GM21619 (cell line): ENCODE results near the gene LPP.

ENCODE experiments used
- ATAC-seq: cut with Tn5 transposase; IDR thresholded peaks from one replicate; pipeline ENCODE4 v1.9.1; 2021; ENCODE audit not compliant: unreplicated experiment

Gene LPP

DNA sequence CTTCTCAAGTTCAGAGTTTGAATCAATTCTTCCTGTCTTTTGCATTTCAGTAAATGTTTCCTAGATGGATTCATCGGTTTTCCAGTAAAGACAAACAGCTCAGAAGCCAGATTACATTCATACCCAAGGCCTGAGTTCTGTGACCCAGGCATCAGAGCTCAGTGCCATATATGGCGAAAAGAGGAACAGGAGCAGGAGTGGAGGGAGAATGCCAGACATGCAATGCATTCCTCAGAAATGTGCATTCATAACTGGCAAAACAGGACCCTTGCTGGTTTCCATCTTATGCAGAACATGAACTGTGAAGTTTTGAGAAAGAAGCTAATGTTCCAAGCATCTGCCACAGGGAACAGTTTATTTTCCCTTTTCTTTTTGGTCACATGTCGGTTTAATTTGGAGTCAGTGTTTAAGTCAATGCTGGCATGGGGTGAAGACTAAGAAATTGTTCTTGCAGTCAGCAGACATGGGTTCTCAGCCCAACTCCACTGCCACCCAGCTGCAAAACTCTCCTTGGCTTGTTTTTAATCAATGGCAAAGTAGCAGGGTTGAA, 116.5 kb downstream of the LPP start:
- ATAC-seq, result no peak

DNA sequence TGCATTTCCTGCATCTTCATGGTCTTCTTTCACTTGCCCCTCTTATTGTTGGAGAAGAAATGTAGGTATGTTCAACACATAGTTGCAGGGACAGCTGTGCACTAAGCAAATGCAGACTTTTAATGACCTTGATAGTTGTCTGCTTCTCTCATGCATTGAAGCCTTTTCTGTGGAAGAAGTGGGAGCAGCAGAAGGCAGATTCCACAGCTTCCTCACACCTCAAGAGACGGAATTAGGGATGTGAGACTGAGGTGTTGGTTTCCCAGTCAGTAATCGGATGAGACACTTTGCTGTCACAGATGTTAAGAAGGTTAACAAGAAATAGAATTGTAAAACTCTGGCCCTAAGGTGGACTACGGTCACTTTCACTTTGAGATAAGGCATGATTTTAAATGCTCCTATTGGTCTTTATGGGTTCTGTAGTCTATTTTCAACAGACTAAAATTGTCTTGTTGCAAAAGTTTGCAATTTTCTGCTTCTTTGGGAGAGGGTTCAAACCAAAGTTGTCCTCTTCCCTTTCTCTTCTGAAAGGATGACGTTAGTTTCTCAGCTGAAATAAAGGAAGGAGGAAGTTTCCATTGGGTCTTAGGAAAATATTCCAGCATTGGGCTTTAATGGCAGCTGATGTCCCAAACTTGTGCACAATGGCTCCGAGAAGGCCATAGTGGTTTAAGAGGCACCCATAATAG, 117.4 kb downstream of the LPP start:
- no peak for ATAC-seq

DNA sequence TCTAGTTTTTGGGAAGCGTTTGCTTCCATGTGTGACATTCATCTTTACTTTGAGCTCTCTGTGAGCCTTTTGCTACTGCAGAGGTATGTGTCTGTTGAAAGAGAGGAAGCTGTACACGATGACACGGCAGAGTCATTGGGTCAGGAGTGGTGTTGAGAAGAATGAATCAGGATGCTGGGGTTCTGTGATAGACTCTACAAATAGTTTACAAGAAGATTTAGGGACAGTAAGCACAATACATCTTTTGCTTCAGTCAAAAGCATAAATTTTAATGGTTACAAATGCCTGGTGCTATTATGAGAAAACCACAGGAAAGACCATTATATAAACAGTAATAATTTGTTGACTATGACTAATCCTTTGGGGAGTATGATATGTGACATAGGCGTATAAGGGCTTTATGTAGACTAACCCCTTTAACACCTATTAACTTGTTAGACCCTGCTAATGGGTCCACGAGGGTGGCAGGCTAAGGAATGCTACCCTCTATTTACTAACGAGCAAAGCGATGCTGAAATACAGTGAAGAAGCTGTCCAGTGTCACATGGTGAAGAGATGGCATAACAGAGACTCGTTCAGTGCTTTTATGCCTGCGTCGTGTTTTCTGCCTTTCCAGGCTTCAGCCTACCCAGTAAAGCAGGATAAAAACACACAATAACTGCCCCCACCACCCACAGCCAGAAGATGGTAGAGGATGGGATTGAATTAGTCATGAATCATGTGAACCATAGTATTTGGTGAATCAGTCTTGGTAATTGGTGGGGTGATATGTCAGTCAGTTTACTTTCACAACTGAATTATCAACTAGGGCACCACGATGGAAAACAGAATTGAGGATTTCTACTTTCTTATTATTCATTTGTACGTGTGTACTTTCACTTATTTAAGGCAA, 118.8 kb downstream of the LPP start:
- no peak for ATAC-seq

DNA sequence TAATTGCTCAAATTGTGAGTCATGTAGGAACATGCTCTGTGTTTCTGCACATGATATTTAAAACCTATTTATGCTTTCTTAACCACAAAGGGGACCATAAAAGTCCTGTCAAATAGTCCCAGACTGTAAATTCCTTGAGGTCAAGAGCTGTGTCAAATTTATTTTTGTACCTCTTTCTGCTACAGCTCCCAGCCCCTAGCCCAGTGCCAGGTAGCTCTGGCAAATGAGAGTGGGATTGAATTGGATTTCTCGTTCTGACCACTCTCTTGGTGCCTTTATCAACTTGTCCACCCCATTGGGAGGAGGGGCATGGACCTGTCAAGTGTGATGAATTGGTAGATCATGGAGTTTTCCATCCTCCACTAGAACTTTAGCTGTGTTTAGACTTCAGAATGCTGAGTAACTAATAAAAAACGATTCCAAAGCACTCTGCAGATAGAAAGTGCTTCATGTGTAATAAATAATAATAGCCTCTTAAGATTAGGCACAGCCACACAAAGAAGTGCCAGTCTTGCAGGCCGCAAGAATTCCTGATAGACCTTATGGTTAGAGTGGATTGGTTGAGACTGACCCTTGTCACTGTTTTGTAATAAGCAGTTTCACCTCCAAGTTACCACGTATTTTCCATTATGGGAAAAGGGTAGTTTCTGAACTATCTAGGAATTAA, 120.4 kb downstream of the LPP start:
- no peak for ATAC-seq

DNA sequence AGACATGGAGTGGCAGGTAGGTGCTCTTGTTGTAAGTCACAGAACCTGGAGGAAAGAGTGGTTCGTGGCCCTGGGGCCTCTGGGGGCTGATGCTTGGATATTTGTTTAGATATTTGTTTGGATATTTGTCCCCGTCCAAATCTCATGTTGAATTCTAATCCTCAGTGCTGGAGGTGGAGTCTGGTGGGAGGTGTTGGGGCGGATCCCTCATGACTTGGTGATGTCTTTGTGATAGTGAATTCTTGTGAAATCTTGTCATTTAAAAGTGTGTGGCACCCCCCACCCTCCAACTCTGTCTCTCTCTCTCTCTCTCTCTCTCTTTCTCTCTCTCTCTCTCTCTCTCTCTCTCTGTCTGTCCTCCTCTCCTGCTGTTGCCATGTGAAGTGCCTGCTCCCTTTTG, 122.4 kb downstream of the LPP start:
- ATAC-seq, result no peak

DNA sequence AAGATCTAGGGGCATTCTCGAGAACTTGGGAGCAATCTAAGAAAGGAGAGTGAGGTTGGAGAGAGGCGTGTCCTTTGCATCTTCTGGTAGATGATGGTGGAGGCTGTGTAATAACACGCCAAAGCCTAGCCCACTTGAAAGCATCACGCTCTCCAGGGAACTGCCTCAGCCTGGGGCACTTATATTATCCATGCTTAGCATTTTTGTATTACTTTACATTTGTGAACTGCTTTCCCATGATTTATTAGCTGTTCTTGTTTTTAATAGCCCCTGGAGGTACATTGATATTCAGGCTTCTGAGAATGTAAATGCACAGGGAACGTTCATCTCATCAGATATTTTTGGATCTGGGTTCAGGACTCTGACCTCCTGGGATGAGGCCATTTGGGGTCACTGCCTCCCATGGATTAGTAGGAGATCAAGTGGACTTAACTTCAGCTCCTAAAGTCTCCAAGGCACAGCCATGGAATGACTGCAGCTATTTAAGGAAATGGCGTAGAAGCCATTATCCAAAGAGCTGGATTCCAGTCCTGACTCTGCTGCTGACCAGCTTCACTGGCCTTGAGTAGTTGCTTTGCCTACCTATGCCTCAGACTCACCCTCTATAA, 124.9 kb downstream of the LPP start:
- no peak for ATAC-seq

DNA sequence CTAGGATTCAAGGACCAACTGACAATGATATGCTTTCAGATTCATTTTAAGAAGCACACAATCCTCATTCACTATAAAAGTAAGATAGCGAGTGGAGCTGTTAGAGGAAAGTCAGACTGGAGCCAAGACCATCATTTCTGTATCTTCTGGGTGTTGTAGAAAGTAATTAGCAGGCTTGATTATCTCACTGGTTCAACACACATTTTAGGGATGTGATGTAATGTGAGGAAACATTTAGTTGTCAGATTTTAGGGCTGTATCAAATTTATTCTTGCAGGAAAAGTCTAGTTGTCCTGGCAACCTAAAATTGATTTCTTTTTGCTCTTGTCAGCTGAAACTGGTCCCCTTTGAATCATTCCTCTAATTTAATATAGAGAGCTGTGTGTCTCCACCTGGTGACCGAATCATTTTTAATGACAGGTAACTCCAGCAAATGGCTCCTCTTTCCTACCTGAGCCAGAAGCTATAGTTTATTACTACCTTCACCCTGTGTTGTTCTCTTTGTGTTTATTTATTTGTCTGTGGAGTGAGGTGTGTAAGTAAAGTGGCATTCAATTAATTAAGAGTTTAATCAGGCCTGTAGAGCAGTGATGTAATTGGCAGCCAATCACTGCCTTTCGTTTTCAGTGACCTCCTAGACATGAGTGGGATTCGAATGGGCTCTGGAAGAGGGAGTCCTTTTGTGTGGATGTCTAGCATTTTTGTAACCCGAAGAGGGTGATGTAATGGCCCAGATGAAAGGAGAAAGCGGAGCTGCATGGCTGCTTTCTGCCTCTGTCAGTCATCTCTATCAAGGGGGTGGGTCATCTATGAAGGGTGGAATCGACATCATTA, 125.8 kb downstream of the LPP start:
- no peak for ATAC-seq

DNA sequence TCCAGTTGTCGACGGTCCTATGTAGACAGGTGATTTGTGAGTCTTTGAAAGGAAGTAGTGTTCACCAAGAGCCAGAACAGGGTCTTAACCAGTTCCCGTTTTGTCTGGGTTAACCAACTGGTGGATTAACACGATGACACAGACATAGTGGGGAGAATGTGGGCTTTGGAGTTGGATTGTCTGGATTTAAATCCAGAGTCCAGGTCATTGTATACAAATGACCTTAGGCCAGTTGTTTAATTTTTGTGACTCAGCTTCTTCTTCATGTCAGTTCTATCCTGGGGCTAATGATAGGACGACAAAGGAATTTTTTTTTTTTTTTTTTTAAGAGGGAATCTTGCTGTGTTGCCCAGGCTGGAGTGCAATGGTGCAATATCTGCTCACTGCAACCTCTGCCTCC, 126.7 kb downstream of the LPP start:
- no peak for ATAC-seq

DNA sequence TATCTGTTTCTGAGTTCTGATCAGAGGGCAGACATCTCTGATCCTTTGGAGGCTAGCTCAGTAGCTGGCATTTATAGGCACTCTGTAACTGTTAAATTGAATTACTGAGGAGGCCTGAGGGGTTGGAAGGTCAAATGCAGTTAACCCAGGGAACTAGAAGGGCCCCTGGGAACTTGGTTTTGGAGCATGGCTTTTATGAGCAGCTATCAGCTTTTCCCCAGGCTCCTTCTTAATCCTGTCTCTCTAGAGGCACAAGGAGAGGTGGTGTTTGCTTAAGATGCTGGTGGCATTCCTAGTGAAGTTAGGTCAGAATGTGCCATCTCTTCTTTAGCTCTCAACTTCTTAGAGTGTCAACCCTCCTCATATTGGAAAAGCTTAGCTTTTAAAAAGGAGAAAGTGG, 128.9 kb downstream of the LPP start:
- no peak for ATAC-seq

DNA sequence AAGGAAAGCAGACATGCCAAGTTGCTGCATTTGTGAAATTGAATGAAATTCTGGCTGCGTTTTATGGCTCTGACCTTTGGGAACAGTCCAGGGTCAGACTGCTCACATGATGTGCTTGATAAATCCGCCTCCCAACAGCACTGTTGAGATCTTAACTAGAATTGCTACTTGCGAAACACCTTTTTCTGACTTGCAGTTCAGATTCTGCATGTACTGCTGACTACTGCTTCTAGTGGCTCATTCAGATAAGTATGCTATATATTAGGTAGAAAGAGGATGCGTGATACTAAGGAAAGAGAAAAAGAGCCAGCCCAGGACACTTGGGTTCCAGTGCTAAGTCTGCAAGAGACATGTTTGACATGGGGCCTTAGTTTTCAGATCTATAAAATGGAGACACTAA, 129.4 kb downstream of the LPP start:
- no peak for ATAC-seq

DNA sequence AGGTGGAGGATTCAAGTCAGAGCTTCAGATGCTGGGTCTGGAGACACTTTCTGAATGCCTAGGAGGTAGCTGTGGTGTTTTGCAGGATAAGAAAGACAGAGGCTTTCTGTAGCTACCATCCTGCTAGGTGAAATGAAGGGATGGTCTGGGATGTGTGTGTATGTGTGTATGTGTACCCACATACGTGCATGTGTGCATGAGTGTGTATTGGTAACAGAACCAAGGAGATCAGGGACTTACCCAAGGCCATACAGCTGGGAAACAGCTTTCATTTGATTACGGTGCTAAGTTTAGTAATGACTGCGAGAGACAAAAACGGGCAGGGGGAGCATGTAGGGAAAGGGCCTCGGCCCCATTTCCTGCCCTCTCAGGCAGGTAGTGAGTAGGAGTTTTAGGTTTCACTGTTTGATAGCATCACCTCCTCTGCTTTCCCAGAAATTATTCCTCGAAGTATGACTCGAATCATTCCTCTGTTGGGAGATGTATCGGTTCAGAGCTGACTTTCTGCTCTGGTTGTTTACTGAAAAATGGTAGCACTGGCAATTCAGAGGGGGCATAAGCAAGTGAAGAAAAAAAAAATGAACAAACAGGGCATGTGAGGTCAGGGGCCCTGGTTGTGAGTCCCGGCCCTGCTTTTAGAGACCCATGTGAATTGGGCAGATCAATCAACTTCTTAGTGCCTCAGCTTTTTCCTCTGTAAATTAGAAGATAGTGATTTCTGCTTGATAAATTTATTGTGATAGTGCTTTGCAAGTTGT, 130.7 kb downstream of the LPP start:
- no peak for ATAC-seq

DNA sequence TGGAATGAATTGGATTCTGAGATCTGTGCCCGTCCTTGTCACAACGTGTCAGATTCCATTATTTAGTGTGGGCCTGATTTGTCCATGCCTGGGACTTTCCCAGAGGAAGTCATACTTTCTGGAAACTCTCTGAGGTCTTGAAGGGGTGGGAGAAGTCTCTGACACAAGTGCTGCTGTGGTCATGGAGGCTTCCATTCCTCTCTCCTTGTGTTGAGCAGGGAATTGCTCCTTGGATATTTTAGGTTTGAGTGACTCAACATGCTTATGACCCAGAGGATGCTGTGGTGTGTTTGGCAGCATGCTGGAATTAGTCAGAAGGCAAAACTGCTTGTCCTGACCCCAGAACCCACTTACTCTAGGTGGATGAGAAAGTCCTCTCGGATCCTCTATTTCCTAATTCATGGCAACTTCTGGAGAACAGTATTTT, 132.1 kb downstream of the LPP start:
- ATAC-seq, result no peak

DNA sequence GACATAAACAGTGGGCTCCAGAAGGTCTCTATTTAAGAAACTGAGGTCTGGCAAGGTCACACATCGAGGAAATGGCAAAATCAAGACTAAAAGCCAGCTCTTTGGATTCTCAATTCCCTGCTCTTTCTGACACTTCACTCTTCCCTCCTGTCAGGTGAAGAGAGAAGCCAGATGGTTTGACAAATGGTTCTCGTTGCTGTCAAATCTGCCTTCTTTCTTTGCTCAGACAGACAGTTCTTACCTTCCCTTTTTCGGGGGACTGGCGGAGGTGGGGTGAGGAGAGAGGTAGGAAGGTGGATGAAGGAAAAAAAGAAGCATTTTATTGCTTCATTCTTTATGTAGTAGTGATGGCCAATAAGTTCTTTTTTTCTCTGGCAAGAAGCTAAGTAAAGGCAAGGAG, 133.4 kb downstream of the LPP start:
- no peak for ATAC-seq

DNA sequence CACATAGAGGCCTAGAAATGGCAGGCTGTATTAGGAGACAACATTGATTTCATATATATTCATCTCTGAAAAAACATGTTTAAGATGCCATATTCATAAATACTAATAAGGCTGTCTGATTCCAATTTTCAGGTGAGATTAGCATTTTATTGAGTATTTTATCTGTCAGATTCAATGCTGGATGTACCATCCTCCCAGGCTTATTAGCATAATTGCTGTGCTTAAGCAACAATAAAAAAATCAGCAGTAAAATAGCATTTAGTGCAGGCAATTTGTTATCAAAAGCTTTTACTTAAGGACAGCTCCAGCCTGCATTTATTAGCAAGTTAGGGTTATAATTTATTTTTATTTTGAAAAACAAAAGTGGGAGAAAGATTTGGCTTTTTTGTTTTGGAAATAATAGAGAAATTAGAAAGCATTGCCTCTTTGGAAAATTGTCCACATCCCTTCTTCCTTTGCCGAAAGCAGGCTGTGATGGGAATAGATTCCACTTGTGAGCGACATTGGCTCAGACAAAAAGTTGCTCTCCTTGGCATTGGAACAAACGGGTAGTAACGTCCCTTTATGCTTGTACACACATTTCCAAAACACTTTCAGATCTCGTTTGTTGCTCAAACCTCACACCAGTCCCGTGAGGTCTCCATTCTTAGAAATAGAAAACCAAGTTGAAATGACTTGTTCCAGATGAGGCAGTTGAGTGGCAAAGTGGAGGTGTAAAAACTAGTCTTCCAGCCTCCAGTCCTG, 134.0 kb downstream of the LPP start:
- no peak for ATAC-seq

DNA sequence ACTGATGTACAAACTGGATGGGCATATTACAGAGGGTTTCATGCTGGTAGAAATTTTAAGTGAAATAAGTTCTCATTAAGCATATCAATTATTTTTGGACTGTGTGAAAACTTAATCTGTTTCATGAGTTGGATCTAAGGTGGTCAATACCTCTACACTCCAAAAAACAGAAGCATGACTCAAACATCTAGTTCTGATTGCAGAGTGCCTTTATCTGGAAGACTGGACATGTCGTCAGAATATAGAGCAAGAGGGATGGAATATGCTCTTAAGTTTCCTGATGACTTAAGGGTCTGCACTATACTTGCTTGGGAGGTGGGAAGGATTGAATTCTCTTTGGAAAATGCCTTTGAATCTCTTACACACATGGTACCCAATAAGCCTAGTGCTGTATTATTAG, 138.3 kb downstream of the LPP start:
- ATAC-seq, result no peak

DNA sequence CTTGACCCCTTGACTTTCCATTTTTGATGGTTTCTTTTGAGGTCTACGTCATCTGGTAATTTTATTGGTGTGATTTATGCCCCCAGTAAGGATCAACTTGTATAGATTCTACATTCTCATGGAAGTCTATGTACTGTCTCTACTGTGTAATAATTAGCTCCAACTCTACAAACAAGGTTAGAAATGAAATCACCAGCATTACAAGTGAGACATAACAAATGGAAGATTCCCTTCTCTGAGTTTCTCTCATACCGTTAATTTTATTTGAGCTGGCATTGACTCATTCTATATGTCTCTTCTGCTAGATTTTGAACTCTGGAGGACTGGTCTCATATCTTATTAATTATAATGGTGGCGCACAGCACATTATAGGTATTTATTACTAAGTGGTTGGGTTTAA, 138.9 kb downstream of the LPP start:
- ATAC-seq, result no peak

DNA sequence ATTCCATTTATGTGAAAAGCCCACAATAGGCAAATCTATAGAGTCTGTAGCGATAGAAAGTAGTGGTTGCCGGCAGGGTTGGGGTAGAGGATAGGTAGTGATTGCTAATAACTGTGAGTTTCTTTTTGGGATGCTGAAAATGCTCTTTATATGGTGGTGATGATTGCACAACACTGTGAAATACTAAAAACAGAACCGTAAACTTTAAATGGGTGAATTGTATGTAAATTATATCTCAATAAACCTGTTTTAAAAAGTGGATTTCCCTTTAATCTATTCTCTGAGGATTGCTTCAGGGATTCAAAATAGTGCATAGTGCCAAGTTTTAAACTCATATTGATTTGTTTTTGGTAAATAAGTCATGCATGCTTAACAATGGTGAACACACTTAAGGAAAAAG, 140.2 kb downstream of the LPP start:
- ATAC-seq, result no peak

DNA sequence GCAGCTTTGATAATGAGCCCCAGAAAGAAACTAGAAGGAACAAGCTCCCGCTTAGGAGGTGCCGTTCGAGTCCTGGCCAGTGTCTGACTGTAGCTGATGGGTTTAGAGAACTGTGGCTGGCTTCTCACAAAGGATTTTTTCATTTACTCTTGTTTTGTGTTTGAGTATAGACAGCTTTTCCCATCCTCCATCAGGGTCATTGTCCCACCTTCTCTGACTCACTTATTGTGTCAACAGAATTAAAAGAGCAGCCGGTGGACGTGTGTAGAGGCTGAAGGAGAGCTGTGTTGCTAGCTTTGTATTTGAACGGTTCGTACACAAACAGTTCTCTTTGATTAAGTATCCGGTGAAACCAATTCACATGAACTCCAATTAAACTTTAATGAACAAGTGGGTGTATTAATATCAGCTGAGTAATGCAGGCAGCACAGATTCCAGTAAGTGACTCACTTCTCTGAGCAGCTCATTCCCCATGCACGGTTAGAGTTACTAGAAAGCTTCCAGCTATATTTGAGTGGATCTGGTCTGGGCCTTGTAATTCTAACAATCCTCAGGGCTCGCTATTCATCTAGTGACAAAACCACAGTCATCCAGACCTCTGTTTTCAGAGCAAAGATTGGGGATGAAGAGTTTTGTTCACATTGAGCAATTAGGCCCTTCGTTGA, 141.0 kb downstream of the LPP start:
- no peak for ATAC-seq
